Thoracic aorta (tissue), 2 donors: ENCODE measurements around the gene ACYP1. TPM values are rescaled to one million over a fixed set of nuclear protein-coding genes. Genes with fewer than 3 reads are reported as not detected.
"Not testable (repeated sequence)": the region's sequence is repeated elsewhere in the genome, so short reads cannot be mapped to it uniquely, and the experiment has no call there.

ENCODE experiments used
- ATAC-seq: fragments of 150-250 bp; one replicate; pipeline ENCODE4 v1.8.0; 2017; ENCODE audit warnings: low read depth; ENCODE audit not compliant: insufficient number of reproducible peaks, low FRiP score
- DNase-seq: peaks from one replicate; pipeline ENCODE4 v3.0.0-alpha.2; 2020; ENCODE audit warnings: low spot score
- H3K27ac ChIP-seq, 2 donors: fragments of 200-600 bp; sonication (generic); 1 replicate in 1 of 2; 2 replicates in 1 of 2; pipeline ENCODE4 v1.5.1; 2016; ENCODE audit warnings: mild to moderate bottlenecking in 2 of 2, moderate library complexity in 2 of 2
- H3K27me3 ChIP-seq: fragments of 200-600 bp; sonication (generic); replicated peaks from 2 replicates; pipeline ENCODE4 v1.6.0; 2016; ENCODE audit warnings: mild to moderate bottlenecking; ENCODE audit not compliant: insufficient read depth
- H3K36me3 ChIP-seq: fragments of 200-600 bp; sonication (generic); one replicate; pipeline ENCODE4 v1.5.1; 2016
- H3K4me1 ChIP-seq, 2 donors: fragments of 200-600 bp; sonication (generic); 1 replicate in 1 of 2; 2 replicates in 1 of 2; pipeline versions ENCODE4 v1.5.1 to v1.6.0; 2016; ENCODE audit warnings: low read depth in 2 of 2, mild to moderate bottlenecking in 1 of 2; ENCODE audit not compliant: control insufficient read depth in 1 of 2
- H3K4me3 ChIP-seq: fragments of 200-600 bp; sonication (generic); 2 replicates; pipeline ENCODE4 v1.5.1; 2016; ENCODE audit warnings: mild to moderate bottlenecking
- H3K9me3 ChIP-seq: fragments of 200-600 bp; sonication (generic); 2 replicates; pipeline ENCODE4 v1.5.1; 2016
- total RNA-seq, 2 donors: library from RNA; depleted of rRNA; stranded (reverse); fragments of >200 nt; gene quantifications; one replicate each; pipeline versions ENCODE4 v1.1.0 to v1.2.3, GENCODE V29; 2016
- TF ChIP-seq, protein P1 (sequence below): fragments of 200-600 bp; sonication (generic); IDR thresholded peaks from one replicate; pipeline ENCODE4 v1.5.1; 2019; ENCODE audit warnings: antibody characterized with exemption

ACYP1 gene
- total RNA-seq, 2 donors from 2014 or later = 4.9 to 6.8 TPM

DNA sequence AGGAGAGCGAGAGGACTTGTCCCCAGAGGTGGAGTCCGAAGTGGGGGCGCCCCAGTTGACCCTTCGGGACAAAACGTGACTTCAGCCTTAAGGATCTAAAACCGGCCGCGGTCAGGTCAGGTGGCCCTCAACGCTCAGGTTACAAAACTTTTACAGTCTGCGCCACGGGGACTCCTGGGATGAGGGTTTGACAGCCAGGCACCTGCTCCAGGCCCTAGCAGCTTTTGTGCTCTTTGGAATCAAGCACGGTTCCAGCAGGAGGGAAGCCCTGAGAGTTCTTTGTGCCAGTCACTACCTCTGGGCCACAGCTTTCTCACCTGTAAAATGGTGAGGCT lies 6.0 kb upstream of the ACYP1 start:
- TF ChIP-seq, protein P1, sequence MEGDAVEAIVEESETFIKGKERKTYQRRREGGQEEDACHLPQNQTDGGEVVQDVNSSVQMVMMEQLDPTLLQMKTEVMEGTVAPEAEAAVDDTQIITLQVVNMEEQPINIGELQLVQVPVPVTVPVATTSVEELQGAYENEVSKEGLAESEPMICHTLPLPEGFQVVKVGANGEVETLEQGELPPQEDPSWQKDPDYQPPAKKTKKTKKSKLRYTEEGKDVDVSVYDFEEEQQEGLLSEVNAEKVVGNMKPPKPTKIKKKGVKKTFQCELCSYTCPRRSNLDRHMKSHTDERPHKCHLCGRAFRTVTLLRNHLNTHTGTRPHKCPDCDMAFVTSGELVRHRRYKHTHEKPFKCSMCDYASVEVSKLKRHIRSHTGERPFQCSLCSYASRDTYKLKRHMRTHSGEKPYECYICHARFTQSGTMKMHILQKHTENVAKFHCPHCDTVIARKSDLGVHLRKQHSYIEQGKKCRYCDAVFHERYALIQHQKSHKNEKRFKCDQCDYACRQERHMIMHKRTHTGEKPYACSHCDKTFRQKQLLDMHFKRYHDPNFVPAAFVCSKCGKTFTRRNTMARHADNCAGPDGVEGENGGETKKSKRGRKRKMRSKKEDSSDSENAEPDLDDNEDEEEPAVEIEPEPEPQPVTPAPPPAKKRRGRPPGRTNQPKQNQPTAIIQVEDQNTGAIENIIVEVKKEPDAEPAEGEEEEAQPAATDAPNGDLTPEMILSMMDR = no peak
- peaks cover 2 to 23% of the 10 kb centered on the region in 2 donors for H3K4me1 ChIP-seq
- ATAC-seq = no peak

DNA sequence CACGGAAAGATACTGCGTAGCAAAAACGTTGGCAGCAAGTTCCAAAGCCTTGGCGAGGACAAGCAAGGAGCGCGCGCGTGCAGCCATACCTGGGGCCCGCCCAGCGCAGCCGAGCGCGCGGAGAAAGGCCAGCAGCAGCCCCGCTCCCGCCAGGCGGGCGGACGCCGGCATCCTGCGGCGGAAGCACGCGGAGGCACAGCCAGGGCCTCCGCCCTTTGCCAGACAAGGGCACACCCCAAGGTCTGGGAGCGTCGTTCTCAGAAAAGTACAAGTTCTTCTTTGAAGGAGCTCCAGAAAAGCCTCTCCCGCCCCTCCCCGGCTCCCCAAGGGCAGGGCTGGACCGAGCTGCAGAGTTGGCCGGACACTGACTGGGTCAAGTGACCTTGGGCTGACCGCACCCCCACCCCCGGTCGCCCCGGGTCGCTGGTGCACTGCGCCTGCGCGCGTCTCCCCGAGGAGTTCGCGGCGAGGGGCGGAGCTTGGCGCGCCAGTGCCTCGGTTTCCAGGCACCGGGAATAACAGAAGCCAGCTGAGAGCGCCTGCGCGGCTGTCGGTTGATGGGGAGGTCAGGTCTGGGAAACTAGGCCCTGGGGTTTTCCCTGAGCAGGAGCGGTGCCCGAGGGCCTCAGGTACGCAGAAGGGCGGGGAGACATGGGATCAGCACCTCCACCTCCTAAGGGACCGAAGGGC lies 5.4 kb upstream of the ACYP1 start, which contains the start of gene ZC2HC1C:
TSS of gene ZC2HC1C (plus strand) at position 521 of the 690 bp plus-strand sequence. CDS start 933 bp downstream, outside the sequence.
- H3K27ac ChIP-seq = peak within 1 kb of the TSS; percentile 81 to 84
- TF ChIP-seq, protein P1 = no peak
- H3K27me3 ChIP-seq = no peaks in the 10 kb centered on the region
- peaks cover 2 to 24% of the 10 kb centered on the region in 2 donors for H3K4me1 ChIP-seq
- no peaks in the 10 kb centered on the region for H3K36me3 ChIP-seq
- no peaks in the 10 kb centered on the region for H3K9me3 ChIP-seq
- H3K4me3 ChIP-seq = peak within 1 kb of the TSS; percentile 74
- DNase-seq (peak; percentile 75), ATAC-seq (peak; percentile 81)

More for the DNA sequence above, 6.0 kb upstream of the ACYP1 start:
- H3K4me3 ChIP-seq = peak overlapping the region; percentile 74
- no peaks in the 10 kb centered on the region for H3K27me3 ChIP-seq
- DNase-seq = no peak
- H3K9me3 ChIP-seq = no peaks in the 10 kb centered on the region
- no peaks in the 10 kb centered on the region for H3K36me3 ChIP-seq
- peak overlapping the region; percentile 81 to 84 for H3K27ac ChIP-seq

DNA sequence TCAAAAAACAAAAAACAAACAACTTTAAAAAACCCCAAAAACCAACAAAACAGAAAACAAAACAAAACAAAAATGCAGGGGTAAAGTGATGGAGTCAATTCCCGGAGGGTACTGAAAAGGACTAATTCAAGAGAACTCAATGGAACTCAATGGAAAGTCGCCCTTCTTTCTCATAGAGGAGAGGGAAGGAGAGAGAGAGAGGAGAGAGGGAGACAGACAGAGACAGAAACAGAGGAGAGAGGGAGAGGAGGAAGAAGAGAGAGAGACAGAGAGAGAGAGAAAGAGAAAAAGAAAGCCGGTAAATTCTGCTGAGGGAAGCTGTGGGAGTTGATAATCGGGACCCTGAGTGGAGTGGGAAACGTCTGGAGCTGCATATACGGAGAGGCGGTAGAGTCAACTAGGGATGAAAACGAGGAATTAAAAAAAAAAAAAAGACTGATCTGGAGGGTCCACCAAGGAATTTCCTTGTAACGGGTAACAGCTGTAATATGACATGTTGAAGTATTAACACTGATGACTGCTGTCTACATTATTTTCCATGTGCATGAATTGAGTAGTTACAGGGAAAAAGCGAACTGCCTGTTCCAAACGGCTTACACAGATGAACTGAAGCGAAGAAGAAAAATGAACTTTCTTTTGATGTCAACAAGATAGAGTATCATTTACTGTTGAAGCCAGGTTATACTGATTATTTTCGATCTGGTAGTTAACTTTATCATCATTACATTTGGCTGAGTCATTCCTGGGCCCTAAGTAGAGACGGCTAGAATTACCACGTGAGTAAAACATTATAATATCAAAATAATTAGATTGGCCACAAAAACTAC lies 4.7 kb upstream of the ACYP1 start:
- no peak for DNase-seq
- H3K27ac ChIP-seq = peak overlapping the region; percentile 81 to 84
- peaks cover 2 to 27% of the 10 kb centered on the region in 2 donors for H3K4me1 ChIP-seq
- ATAC-seq = no peak
- TF ChIP-seq, protein P1 = no peak
- H3K36me3 ChIP-seq = no peaks in the 10 kb centered on the region
- no peaks in the 10 kb centered on the region for H3K9me3 ChIP-seq
- no peaks in the 10 kb centered on the region for H3K27me3 ChIP-seq
- peak overlapping the region; percentile 74 for H3K4me3 ChIP-seq

DNA sequence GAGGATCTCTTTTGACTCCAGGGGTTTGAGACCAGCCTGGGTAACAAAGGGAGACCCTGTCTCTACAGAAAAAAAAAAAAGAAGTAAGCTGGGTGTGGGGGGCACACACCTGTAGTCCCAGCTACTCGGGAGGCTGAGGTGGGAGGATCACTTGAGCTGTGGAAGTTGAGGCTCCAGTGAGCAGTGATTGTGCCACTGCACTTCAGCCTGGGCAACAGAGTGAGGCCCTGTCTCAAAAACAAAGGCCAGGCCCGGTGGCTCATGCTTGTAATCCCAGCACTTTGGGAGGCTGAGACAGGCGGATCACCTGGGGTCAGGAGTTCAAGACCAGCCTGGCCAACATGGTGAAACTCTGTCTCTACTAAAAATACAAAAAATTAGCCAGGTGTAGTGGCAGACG lies 3.9 kb upstream of the ACYP1 start:
- peak overlapping the region; percentile 74 for H3K4me3 ChIP-seq
- peaks cover 5 to 34% of the 10 kb centered on the region in 2 donors for H3K4me1 ChIP-seq
- H3K27ac ChIP-seq = peak overlapping the region; percentile 81 to 84
- not testable (repeated sequence) for ATAC-seq, H3K36me3 ChIP-seq, H3K27me3 ChIP-seq, DNase-seq, H3K9me3 ChIP-seq

DNA sequence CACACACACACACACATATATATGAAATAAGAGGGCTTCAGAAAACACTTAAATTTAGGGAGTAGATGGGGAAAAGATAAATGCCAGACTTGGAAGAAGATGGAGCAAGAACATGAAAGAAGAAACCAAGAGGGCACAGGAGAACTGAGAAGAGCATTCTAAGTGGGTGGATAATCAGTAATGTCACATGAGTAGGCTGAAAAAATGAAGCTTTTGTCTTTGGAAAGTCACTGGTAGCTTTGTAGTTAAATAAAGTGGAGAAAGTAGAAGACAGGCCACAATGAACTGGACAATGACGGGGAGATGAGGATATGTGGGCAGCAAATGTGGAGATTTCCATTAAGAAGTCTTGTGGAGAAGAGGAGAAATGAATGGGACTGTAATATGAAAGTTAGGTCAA lies 3.4 kb upstream of the ACYP1 start:
- Histone ChIP-seq H3K4me3 (no peak overlapping the region), H3K4me1 (peaks cover 5 to 37% of the 10 kb centered on the region in 2 donors), H3K9me3 (no peaks in the 10 kb centered on the region), H3K36me3 (no peaks in the 10 kb centered on the region), H3K27ac (peak overlapping the region in 1 of 2 donors; percentile 84), H3K27me3 (no peaks in the 10 kb centered on the region)
- DNase-seq (no peak), ATAC-seq (no peak)
- TF ChIP-seq, protein P1 = no peak
